Measurements from ENCODE around the gene RNF7.
A peak's percentile ranks its signal among the peaks of the same experiment; 100 is the strongest.
"Not testable (repeated sequence)": the region's sequence is repeated elsewhere in the genome, so short reads cannot be mapped to it uniquely, and the experiment has no call there.

RNF7 gene

DNA sequence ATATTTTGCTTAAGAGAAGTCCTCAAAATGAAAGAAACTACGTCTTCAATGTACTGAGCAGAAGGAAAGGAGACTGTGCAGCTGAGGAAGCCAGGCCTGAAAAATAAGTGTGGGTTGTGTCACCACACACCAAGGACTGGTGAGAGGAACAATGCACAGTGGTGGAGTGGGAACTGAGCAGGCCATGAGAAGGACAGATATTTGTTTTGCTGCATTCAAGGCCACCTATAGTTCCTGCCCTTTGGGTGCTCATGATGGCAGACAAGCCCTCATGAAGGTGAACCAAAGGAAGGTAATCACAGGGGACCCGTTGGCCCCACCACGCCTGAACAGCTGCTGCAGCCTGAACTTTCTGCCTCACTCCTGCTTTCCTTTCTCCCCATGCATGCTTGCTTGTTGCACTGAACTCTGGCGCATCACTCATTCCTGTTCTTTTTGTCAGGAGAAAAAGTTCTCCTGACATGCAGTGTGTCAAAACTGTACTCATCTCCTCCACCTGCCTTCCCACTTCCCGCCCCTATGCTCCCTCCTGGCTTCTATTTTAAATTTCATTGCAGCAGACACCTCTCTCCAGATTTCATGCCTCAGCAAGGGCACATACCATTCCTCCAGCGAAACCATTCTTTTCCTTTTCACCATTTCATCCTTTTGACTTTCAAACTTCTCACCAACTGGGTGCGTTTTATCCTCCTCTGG is 2.2 kb upstream of the RNF7 start:
- DNase-seq, result no peak

DNA sequence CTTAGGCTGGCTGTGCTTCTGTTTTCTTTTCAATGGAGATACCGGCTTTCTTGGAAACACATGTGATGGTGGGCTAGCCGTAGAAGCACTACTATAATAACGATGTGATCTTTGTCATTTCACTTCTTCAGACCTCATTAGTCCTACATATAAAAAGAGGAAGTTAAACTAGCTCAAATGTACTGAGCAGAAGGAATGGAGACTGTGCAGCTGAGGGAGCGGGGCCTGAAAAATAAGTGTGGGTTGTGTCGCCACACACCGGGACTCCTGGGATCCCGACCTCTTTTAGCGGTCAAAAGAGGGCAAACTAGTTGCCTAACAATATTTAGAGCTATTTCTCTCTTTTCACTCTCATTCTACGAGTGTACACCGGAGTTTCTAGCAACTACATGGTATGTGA is 1.0 kb upstream of the RNF7 start:
- no peak for DNase-seq

DNA sequence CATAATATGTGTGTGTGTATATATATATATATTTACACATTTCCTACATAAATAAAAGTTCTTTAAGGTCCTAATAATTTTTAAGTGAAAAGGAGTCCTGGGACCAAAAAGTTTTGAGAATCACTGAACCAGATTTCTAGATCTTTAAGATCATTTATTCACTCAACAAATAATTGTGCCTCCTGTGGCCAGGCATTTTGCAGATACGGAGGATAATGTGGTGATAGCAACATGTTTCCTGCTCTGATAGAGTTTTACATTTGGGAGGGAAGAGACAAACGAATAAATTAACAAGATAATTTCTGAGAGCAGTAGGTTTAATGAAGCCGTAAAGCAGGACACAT is 448 bp upstream of the RNF7 start:
- DNase-seq, result no peak

DNA sequence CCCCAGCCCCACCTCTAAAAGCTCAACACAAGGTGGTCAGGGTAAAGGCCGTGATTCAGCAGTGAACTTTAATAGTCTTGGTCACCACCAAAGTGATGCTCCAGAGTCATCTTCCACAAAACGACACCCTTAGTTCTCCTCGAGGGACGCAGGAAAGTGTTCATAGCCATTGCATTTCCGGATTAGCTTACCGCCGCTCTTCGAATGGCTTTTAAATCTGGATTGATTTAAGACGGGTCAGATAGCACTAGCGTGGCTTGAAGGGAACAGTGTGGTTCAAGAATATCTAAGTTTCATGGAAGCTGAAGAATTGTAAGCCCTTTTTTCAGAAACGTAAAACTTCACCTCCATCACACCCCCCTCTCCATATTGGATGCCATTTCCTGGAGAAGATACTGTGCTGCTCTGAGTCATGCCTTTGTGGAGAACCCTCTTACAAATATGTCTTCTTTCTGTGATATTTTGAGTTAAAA is 829 bp downstream of the RNF7 start:
- DNase-seq, result no peak

DNA sequence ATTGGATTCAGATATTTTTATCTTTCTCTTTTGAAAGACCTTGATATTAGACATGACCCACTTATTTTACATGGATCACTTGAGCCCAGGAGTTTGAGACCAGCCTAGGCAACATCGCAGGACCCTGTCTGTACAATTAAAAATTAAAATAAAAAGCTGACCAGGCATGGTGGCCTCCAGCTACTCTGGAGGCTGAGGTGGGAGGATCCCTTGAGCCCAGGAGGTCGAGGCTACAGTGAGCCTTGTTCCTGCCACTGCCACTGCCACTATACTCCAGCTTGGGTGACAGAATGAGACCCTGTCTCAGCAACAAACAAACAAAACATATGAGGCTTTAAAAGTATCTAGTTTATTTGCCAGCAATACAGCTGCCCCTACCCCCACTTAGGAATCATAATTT is 1.6 kb downstream of the RNF7 start:
- no peak for DNase-seq

DNA sequence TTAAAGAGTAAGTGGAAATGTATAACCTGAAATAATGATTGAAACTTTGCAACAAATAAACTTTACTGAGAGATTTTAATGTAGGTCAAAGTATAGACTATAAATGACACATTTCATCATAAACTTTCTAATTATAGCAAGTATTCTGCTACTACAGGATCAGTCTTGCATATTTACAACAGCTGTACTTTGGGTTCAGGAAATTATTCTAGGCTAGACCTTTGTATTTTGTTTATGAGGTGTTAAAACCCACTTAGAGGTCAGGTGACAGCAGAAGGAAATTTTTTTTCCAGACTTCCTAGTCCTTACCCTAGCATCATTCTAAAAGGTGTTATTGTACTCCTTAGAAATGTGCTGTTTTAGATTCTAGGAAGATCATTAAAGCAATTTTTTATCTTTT is 2.3 kb downstream of the RNF7 start:
- no peak for DNase-seq

DNA sequence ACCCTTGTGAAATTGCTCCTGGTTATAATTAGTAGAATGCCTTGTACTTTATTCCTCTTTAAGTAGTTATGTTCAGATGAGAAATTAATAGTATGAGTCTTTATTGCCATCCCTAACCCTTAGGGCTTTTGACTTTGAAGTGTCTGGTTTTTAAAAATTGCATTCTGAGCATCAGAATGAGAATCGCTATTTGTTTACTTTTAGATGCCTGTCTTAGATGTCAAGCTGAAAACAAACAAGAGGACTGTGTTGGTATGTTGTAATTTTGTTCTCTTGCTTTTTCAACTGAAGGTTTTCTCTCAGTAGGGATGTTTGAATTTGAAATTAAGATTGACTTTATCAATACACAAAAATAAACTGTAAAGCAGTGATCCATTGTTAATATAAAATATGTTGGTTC is 5.2 kb downstream of the RNF7 start:
- no peak for DNase-seq

DNA sequence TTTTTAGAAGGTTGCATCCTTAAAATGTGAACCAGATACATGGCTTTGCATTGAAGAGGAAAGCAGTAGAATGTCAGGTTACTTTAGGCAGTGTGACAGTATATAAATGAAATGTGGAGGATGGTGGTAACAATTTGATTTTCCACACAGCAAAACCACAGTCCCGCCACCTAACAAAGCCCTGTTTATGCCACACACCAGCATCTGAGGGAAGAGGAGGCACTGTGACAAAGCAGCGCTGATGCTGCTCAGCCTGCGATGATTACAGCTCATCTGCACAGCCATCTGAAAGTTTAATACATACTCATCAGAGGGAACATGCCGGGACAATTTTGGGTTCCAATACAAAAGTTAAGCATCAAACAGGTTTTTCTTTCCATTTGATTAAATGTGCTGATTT is 8.9 kb downstream of the RNF7 start:
- DNase-seq, result no peak

DNA sequence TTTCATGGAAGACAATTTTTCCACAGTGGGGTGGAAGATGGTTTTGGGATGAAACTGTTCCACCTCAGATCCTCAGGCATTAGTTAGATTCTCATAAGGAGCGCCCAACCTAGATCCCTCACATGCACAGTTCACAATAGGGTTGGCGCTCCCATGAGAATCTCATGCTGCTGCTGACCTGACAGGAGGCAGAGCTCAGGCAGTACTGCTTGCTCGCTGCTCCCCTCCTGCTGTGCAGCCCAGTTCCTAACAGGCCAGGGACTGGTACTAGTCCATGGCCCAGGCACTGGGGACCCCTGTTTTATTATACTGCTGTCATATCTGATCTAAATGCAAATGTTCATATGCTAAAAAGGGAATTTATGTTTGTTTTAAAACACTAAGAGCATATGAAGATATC is 15.3 kb downstream of the RNF7 start:
- DNase-seq, result no peak

DNA sequence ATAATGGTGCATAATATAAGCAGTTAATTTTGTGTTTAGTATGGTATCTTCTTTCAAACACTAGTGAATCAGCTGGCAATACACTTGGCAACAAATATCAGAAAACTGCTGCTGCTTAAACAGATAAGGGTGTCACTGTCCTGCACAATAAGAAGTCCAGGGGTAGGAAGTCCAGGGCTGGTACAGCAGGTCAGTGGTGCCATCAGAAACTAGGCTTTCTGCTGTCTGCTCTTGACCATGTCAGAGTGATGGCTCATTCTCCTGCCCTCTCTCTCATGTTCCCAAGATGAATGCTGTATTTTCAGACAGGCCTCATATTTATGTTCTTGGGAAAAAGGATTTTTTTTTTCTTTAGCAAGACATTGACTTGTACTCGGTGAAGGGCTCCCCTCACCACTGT is 15.9 kb downstream of the RNF7 start:
- DNase-seq, result no peak

DNA sequence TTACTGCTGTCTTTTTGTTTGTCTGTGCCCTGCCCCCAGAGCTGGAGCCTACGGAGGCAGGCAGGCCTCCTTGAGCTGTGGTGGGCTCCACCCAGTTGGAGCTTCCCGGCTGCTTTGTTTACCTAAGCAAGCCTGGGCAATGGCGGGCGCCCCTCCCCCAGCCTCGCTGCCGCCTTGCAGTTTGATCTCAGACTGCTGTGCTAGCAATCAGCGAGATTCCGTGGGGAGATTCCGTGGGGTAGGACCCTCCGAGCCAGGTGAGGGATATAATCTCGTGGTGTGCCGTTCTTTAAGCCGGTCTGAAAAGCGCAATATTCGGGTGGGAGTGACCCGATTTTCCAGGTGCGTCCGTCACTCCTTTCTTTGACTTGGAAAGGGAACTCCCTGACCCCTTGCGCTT is 24.5 kb downstream of the RNF7 start:
- DNase-seq, result not testable (repeated sequence)

DNA sequence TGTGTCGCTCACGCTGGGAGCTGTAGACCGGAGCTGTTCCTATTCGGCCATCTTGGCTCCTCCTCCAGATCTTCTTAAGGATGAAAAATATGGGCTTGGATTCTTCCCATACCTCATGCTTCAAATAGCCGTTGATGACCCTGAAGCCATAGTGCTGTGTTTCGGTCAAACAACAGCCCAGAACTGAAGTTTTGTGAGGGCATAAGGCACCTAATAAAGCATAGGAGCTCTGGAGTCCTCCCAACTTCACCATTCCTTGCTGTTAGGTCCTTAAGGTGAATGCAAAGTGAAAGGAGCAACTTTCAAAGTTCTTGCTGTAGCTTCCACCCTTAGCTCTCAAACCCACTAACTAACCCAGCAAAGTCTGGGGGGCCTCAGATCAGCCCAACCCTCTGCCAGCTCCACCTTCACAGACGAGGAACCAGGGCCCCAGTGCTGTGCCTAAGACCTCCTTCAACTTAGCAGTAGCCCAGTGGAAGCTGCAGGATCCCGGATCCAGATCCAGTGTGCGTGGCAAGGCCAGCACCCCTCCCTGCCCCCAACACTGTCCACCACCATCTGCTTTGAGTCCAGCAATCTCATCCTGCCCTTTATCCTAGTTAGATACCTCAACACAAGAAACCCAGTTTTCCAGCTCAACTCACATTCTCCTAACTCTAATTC is 25.1 kb downstream of the RNF7 start, which contains the start of gene GRK7:
Gene GRK7 (plus strand): TSS at position 321 of the 663 bp plus-strand sequence. CDS start 14,877 bp downstream, outside the sequence.
- DNase-seq, result no peak

DNA sequence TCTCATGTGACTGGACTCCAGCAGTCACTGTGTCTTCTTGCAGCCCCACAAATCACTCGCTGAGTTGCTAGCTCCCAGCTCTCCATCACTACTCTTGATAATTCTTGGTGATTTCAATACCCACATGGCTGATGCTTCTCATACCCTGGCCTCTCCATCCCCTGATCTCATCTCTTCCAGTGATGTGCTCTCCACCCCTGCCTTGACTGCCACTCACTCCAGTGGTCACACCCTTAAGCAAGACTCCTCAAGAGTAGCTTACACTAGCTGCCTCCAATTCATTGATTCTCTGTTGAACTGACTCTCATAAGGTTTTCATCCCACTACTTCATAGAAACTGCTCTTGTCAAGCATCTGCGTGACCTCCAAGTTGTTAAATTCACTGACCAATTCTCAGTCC is 25.9 kb downstream of the RNF7 start:
- no peak for DNase-seq

DNA sequence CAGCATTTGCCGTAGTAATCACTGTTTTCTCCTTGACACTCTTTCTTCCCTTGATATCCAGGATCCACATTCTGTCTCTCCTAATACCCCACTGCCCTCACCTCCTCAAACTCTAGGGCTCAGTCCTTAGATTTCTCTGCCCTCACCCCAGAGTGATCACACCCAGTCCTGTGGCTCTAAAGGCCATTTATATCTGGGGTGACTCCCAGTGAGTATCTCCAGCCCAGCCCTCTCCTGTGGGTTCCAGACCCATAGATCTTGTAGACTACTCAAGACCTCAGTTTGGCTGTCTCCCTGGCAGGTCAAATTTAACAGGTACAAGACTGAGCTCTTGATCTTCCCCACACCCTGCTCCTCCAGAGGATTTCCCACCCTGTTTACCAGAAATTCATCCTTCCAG is 26.4 kb downstream of the RNF7 start:
- DNase-seq, result no peak

DNA sequence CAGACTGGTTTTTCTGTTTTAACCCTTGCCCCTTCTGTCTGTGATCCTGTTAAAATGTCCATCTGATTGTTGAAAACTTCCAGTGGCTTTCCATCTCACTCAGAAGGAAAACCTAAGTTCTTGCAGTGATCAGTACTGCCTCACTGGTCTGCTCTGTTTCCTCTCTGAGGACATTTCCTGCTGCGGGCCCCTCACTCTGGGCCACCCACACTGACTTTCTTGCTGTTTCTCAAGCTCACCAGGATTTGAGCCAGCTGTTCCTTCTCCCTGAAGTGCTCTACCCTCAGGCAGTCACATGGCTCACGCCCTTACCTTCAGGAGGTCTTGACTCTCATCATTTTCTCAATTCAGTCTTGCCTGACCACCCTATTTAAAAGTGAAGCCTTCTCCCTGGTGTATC is 26.9 kb downstream of the RNF7 start:
- DNase-seq, result no peak

DNA sequence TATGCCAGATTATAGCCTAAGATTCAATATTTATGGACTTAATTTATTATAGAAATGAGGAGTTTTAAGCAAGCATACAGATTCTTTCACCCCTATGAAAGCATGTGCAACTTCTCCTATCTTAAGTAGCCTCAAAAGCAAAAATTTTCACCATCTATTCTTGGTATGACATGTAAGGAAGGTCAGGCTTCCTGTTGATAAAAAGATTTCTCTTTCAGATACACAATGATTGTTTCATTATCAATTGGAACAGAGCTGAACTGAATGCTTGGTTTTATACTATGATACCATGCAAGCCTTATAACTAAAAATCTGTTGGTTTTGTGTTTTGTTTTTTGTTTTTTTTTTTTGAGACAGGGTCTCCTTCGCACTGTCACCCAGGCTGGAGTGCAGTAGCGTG is 29.0 kb downstream of the RNF7 start:
- DNase-seq, result no peak

DNA sequence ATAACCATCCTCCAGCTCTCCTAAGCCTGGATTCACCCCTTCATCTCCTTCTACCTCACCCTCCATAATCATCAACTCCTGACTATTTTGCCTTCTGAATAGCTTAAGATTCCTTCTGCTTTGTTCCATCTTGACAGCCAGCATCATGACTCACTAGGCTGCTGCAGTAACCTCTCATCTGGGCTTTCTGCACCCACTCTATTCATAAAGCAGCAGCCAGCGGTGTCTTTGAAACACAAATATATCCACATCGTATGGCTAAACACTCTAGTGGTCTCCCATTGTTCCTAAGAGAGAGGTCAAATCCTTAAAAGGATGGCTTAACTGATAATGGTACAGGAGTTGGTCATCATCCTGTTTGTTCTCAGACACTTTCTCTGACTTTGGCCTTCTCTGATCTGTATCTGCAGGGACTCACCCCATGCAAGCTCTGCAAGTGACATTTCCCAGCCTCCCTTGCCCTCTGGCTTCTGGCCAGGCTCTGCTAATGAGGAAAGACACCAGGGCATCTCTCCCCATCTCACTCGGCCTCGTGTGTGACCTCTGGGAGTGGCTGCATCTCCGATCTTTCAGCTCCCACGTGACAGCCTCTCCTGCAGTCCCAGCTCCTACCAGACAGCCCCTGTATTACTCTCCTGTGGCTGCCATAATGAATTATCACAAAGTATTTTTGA is 31.3 kb downstream of the RNF7 start:
- DNase-seq, result peak; percentile 45

DNA sequence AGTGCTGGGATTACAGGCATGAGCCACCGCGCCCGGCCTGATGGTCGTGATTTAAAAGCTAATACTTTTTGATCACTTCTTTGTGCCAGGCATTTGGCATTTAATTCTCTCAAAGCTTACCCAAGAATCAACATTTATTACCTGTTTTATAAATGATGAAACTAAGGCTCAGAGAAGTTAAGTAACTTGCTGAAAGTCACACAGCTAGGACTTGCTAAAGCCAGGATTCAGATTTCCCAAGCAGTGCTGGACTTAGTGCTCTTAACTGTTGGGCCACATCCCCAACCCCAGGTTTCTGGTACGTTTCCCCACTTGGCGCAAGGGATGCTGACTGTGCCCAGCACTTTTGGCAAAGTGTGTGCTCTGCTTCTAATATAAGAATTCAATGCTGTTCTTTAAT is 35.6 kb downstream of the RNF7 start:
- DNase-seq, result no peak

DNA sequence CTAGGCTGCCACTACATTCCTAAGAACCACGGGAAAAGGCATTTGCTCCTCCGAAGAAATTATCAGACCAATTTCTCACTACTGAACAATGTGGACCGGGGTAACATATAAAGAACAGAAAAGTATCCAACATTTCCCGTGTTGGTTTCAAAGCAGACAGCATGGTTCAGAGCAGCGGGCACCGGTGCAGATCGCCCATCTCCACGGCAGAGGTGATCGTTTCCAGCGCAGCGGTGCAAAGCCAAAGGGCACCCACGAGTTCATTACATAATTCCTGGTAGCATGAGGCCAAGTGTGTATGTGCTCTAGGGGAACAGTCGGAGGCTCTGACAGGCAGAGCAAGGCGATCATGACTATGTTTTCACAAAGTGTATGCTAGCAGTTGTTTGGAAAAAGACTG is 38.3 kb downstream of the RNF7 start:
- no peak for DNase-seq

DNA sequence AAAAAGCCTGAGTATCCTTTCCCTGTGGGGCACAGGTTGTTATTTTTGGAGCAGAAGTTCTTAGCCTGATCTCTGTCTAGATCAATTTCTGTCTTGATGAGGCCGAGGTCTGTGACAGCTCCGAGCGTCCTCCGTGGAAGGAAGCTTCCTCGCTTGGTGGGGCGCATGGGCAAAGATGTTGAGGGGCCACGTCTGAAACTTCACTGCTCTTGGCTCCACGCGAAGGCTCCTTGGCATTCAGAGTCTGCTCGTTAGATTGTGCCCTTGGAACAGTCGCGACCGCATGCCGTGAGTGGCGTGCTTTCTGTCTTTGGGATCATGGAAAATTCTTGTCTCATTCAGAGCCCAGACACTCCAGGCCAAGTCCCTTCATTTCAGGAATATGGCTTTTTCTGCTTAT is 38.8 kb downstream of the RNF7 start:
- DNase-seq, result no peak

DNA sequence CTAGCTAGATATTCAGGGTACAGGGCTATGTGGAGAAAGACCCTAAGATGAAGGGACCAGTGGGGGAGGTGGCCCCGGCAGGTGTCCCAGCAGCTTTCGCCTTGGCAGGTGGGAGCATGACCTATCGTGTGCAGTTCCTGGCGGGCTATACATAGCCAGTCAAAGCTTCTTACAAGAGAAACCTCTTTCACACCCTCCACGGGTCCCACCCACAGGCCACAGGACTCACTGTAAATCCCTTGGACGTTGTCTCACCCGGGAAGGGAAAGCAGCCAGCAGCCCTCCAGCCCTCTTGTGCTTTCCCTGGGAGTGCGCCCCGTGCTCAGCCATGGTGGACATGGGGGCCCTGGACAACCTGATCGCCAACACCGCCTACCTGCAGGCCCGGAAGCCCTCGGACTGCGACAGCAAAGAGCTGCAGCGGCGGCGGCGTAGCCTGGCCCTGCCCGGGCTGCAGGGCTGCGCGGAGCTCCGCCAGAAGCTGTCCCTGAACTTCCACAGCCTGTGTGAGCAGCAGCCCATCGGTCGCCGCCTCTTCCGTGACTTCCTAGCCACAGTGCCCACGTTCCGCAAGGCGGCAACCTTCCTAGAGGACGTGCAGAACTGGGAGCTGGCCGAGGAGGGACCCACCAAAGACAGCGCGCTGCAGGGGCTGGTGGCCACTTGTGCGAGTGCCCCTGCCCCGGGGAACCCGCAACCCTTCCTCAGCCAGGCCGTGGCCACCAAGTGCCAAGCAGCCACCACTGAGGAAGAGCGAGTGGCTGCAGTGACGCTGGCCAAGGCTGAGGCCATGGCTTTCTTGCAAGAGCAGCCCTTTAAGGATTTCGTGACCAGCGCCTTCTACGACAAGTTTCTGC is 40.1 kb downstream of the RNF7 start:
- no peak for DNase-seq

DNA sequence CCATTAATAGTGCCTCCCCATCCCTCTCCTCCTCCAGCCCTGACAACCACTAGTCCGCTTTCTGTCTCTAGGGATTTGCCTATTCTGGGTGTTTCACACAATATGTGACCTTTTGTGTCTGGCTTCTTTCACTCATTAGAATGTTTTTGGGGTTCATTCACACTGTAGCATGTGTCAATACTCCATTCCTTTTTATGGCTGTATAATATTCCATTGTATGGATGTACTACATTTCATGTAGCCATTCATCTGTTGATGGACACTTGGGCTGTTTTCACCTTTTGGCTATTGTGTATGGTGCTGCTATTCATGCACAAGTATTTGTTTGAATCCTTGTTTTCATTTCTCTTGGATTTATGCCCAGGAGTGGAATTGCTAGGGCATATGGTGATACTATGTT is 41.6 kb downstream of the RNF7 start:
- no peak for DNase-seq

DNA sequence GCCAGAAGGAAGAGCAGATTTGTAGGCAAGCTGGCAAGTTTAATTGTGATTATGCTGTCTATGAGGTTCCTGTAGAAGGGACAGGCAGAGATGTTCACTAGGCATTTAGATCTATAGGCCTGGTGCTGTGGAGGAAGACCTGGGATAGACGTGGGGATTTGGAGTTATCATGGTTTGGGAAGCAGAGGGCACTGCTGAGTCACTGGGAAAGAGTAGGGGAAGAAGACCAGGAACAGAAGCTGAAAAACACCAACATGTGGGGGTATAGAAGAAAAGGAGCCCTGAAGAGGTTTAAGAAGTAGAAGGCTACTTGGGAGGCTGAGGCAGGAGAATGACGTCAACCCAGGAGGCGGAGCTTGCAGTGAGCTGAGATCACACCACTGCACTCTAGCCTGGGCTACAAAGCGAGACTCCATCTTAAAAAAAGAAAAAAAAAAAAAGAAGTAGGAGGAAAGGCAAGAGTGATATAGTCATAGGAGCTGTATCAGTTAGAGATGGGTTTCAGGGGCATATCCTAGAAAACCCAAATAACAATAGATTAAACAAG is 44.4 kb downstream of the RNF7 start:
- DNase-seq, result no peak

Data from NCI-H2227 treated with DMSO at 0.1 percent for 48 hours (cell line).